GM21381 (cell line): ENCODE results near the gene ARHGEF18.
"Not testable (repeated sequence)": the region's sequence is repeated elsewhere in the genome, so short reads cannot be mapped to it uniquely, and the experiment has no call there.

Source experiments
- ATAC-seq: cut with Tn5 transposase; IDR thresholded peaks from one replicate; pipeline ENCODE4 v1.9.1; 2021; ENCODE audit warnings: mild to moderate bottlenecking, moderate library complexity; ENCODE audit not compliant: unreplicated experiment

The ARHGEF18 gene

GRCh38 chr19:7346488-7346971 lies 2.2 kb upstream of the ARHGEF18 start:
- ATAC-seq = no peak

- ATAC-seq = not testable (repeated sequence)
These were observed 1.7 kb upstream of the ARHGEF18 start for GRCh38 chr19:7346997-7347396.

GRCh38 chr19:7349231-7349591 lies 474 bp downstream of the ARHGEF18 start:
- no peak for ATAC-seq

GRCh38 chr19:7349961-7350711 lies 1.4 kb downstream of the ARHGEF18 start:
- ATAC-seq = no peak

GRCh38 chr19:7351861-7352260 lies 3.1 kb downstream of the ARHGEF18 start:
- no peak for ATAC-seq

- ATAC-seq = no peak
These were observed 6.5 kb downstream of the ARHGEF18 start for GRCh38 chr19:7355151-7355820.

- no peak for ATAC-seq
These were observed 7.1 kb downstream of the ARHGEF18 start for GRCh38 chr19:7355871-7356270.

- no peak for ATAC-seq
These were observed 8.3 kb downstream of the ARHGEF18 start for GRCh38 chr19:7356899-7357627.

- no peak for ATAC-seq
These were observed 9.4 kb downstream of the ARHGEF18 start for GRCh38 chr19:7358102-7358597.

- no peak for ATAC-seq
These were observed 11.8 kb downstream of the ARHGEF18 start for GRCh38 chr19:7360393-7360984.

- ATAC-seq = no peak
These were observed 14.5 kb downstream of the ARHGEF18 start for GRCh38 chr19:7363225-7363624.

- no peak for ATAC-seq
These were observed 18.1 kb downstream of the ARHGEF18 start for GRCh38 chr19:7366701-7367420.

- ATAC-seq = no peak
These were observed 19.7 kb downstream of the ARHGEF18 start for GRCh38 chr19:7368456-7368855.

- ATAC-seq = not testable (repeated sequence)
These were observed 20.1 kb downstream of the ARHGEF18 start for GRCh38 chr19:7368866-7369265.

- ATAC-seq = no peak
These were observed 21.8 kb downstream of the ARHGEF18 start for GRCh38 chr19:7370546-7370945.

- ATAC-seq = no peak
These were observed 22.3 kb downstream of the ARHGEF18 start for GRCh38 chr19:7371001-7371400.

- no peak for ATAC-seq
These were observed 24.1 kb downstream of the ARHGEF18 start for GRCh38 chr19:7372810-7373209.

GRCh38 chr19:7373862-7374261 lies 25.1 kb downstream of the ARHGEF18 start:
- ATAC-seq = no peak

GRCh38 chr19:7376151-7376852 lies 27.6 kb downstream of the ARHGEF18 start:
- ATAC-seq = no peak

GRCh38 chr19:7377196-7377595 lies 28.5 kb downstream of the ARHGEF18 start:
- ATAC-seq = no peak
